Measurements from ENCODE around the gene PLVAP.

Gene PLVAP

GRCh38 chr19:17304386-17305215 lies 72.5 kb downstream of the PLVAP start:
- TF ChIP-seq CTCF (IDR thresholded peaks at IDR 0.05) = no peak
- no peaks in the 10 kb centered on the region for H3K36me3 ChIP-seq (ENCODE audit: control insufficient read depth, insufficient read depth, low read length)
- H3K9ac ChIP-seq = no peak overlapping the region
- H3K27me3 ChIP-seq (ENCODE audit: control insufficient read depth, insufficient read depth, low read length) = no peaks in the 10 kb centered on the region
- peaks cover 9% of the 10 kb centered on the region for H3K79me2 ChIP-seq
- H3K4me3 ChIP-seq (ENCODE audit: low read depth, low read length) = peak overlapping the region; percentile 5
- H3K4me1 ChIP-seq = peaks cover 18% of the 10 kb centered on the region
- H2AFZ ChIP-seq = peak overlapping the region; percentile 92
- H3K4me2 ChIP-seq (ENCODE audit: low read length) = peak overlapping the region; percentile 58
- no peaks in the 10 kb centered on the region for H3K9me3 ChIP-seq (ENCODE audit: control insufficient read depth, low read length)
- peak overlapping the region; percentile 90 for H3K27ac ChIP-seq

GRCh38 chr19:17303940-17304267 lies 73.2 kb downstream of the PLVAP start:
- Histone ChIP-seq H3K36me3 (ENCODE audit: control insufficient read depth, insufficient read depth, low read length) (no peaks in the 10 kb centered on the region), H3K27ac (peak overlapping the region; percentile 90), H3K79me2 (peaks cover 8% of the 10 kb centered on the region), H3K9ac (no peak overlapping the region), H2AFZ (peak overlapping the region; percentile 92), H3K4me1 (peaks cover 18% of the 10 kb centered on the region), H3K4me2 (ENCODE audit: low read length) (peak overlapping the region; percentile 67), H3K27me3 (ENCODE audit: control insufficient read depth, insufficient read depth, low read length) (no peaks in the 10 kb centered on the region), H3K9me3 (ENCODE audit: control insufficient read depth, low read length) (no peaks in the 10 kb centered on the region), H3K4me3 (ENCODE audit: low read depth, low read length) (peak overlapping the region; percentile 48)
- no peak for TF ChIP-seq CTCF (IDR thresholded peaks at IDR 0.05)

DNA sequence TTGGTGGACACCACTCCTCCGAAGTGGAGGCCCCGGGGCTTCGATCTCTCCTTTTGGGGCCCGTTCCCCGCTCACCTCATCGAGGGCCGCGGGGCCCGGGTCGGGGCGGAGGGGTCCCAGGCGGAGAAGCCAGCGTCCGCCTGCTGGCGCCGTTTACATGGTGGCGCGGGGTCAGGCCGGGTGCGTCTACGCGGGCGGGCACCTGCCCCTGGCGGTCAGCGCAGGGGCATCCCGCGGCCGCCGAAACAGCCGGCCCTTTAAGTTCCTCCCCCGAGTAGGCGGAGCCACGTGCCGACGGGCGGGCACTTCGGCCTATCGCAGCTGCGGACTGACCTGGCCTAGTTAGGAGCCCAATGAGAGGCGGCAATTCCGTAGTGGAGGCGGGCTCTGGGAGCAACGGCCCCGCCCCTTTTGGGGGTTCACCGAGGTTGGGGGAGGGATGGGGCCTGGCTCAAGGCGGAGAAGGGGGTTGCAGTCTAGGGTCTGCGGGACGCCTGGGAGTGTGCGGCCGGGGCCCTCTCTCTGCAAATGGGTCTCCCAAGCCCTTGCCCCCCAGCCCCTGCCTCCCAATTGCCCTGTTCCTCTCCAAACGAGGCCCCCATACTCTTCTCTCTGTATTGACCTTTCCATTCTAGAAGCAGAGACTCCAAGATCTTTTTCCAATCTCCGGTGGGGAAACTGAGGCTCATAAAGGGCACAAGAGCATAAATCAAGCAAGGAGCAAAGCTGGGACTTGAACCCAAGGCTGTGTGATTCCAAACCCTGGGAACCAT lies 73.8 kb downstream of the PLVAP start, which contains the start of gene ABHD8:
ABHD8 (minus strand) TSS at position 259 of the 773 bp plus-strand sequence. CDS start 1,809 bp downstream, outside the sequence.
- Histone ChIP-seq H3K27ac (peak within 1 kb of the TSS; percentile 90), H3K79me2 (peaks cover 8% of the 10 kb centered on the region), H3K4me2 (ENCODE audit: low read length) (peak within 1 kb of the TSS; percentile 89), H3K27me3 (ENCODE audit: control insufficient read depth, insufficient read depth, low read length) (no peaks in the 10 kb centered on the region), H3K9me3 (ENCODE audit: control insufficient read depth, low read length) (no peaks in the 10 kb centered on the region), H3K4me1 (peaks cover 18% of the 10 kb centered on the region), H3K9ac (peak within 1 kb of the TSS; percentile 42), H3K4me3 (ENCODE audit: low read depth, low read length) (peak within 1 kb of the TSS; percentile 75), H3K36me3 (ENCODE audit: control insufficient read depth, insufficient read depth, low read length) (no peaks in the 10 kb centered on the region), H2AFZ (peak within 1 kb of the TSS; percentile 92)
- peak; percentile 86 for TF ChIP-seq CTCF (IDR thresholded peaks at IDR 0.05)

GRCh38 chr19:17302391-17303166 lies 74.6 kb downstream of the PLVAP start:
- Histone ChIP-seq H3K27me3 (ENCODE audit: control insufficient read depth, insufficient read depth, low read length) (no peaks in the 10 kb centered on the region), H2AFZ (peak overlapping the region; percentile 92), H3K27ac (peak overlapping the region; percentile 90), H3K79me2 (peaks cover 8% of the 10 kb centered on the region), H3K4me3 (ENCODE audit: low read depth, low read length) (peak overlapping the region; percentile 75), H3K4me2 (ENCODE audit: low read length) (peak overlapping the region; percentile 89), H3K4me1 (peaks cover 18% of the 10 kb centered on the region), H3K36me3 (ENCODE audit: control insufficient read depth, insufficient read depth, low read length) (no peaks in the 10 kb centered on the region), H3K9me3 (ENCODE audit: control insufficient read depth, low read length) (no peaks in the 10 kb centered on the region), H3K9ac (peak overlapping the region; percentile 42)
- TF ChIP-seq CTCF (IDR thresholded peaks at IDR 0.05) = no peak
